ENCODE results near the gene HBB. TPM values are rescaled to one million over a fixed set of nuclear protein-coding genes. Genes with fewer than 3 reads are reported as not detected.

HBB gene
- total RNA-seq, 1 experiment from 2014 or later: not detected

GRCh38 chr11:5233307-5233706 is 6.4 kb upstream of the HBB start:
- H3K27me3 Mint-ChIP-seq (ENCODE audit: low read depth): peaks cover 6% of the 10 kb centered on the region
- Histone ChIP-seq H3K27me3 (ENCODE audit: insufficient read depth, low read length) (no peaks in the 10 kb centered on the region), H3K9ac (ENCODE audit: extremely low read depth, insufficient read length, low read length) (no peak overlapping the region), H2BK20ac (ENCODE audit: low read depth, low read length, poor library complexity, severe bottlenecking) (no peak overlapping the region), H2BK15ac (ENCODE audit: low read depth, low read length) (no peak overlapping the region), H4K20me1 (ENCODE audit: control insufficient read depth, insufficient read depth, insufficient read length) (no peaks in the 10 kb centered on the region), H3K56ac (ENCODE audit: insufficient read length, low read depth, low read length) (no peak overlapping the region), H4K8ac (replicated peaks; ENCODE audit: insufficient read length, low read depth, low read length) (no peak overlapping the region), H2BK120ac (ENCODE audit: low read depth, low read length, poor library complexity, severe bottlenecking) (no peak overlapping the region), H4K91ac (ENCODE audit: insufficient read length, low read depth, low read length) (no peak overlapping the region), H3K23ac (ENCODE audit: insufficient read length, low read depth, low read length) (no peak overlapping the region), H3K18ac (ENCODE audit: insufficient read length, low read depth, low read length) (no peak overlapping the region), H3T11ph (ENCODE audit: low read length) (no peak overlapping the region), H3K9me3 (ENCODE audit: control insufficient read depth, low read depth, low read length) (no peaks in the 10 kb centered on the region), H2AFZ (ENCODE audit: low read length) (no peak overlapping the region), H3K23me2 (ENCODE audit: insufficient read length, low read depth, low read length, poor library complexity, severe bottlenecking) (no peaks in the 10 kb centered on the region), H3K4me1 (ENCODE audit: insufficient read depth, low read length) (no peaks in the 10 kb centered on the region), H3K27ac (ENCODE audit: insufficient read length, low read depth, low read length) (no peak overlapping the region), H3K4me2 (ENCODE audit: insufficient read depth, insufficient read length, low read length) (no peak overlapping the region), H2AK5ac (ENCODE audit: insufficient read length, low read length) (no peak overlapping the region), H3K79me1 (ENCODE audit: insufficient read depth, low read depth, low read length, poor library complexity, severe bottlenecking) (no peaks in the 10 kb centered on the region), H3K79me2 (ENCODE audit: insufficient read depth, low read length) (no peaks in the 10 kb centered on the region), H4K5ac (ENCODE audit: insufficient read length, low read depth, low read length) (no peak overlapping the region), H3K4ac (ENCODE audit: low read depth, low read length) (no peak overlapping the region), H2BK12ac (ENCODE audit: insufficient read length, low read depth, low read length) (no peak overlapping the region), H2BK5ac (ENCODE audit: insufficient read length, low read length) (no peak overlapping the region), H3K14ac (ENCODE audit: insufficient read depth, low read length) (no peak overlapping the region)
- WGBS (ENCODE audit: extremely low coverage, insufficient read length, low lambda C conversion rate): no CpG with 5 or more reads among the region's 1 CpG
- no peak overlapping the region for H3K27ac Mint-ChIP-seq
- DNase-seq: no peak
- H3K4me1 Mint-ChIP-seq: no peaks in the 10 kb centered on the region
- H3K4me3 Mint-ChIP-seq: no peak overlapping the region
- no peaks in the 10 kb centered on the region for H3K9me3 Mint-ChIP-seq
- TF ChIP-seq CTCF (conservative IDR thresholded peaks at IDR 0.05): no peak
- H3K36me3 Mint-ChIP-seq (ENCODE audit: insufficient read depth in 1 of 3, low read depth in 3 of 3): no peaks in the 10 kb centered on the region

All from H9 (cell line).